Body of pancreas (tissue), 4 donors: Measurements from ENCODE around the gene IFNGR1. TPM values are rescaled to one million over a fixed set of nuclear protein-coding genes. Genes with fewer than 3 reads are reported as not detected.

Source experiments
- ATAC-seq: fragments of 150-250 bp; one replicate; pipeline ENCODE4 v1.9.1; 2016
- DNase-seq, 4 donors: peaks; one replicate each; pipeline ENCODE4 v3.0.0-alpha.2; 2019
- H3K27ac ChIP-seq, 4 donors: fragments of 200-600 bp; sonication (generic); 1 replicate in 3 of 4; 2 replicates in 1 of 4; pipeline versions ENCODE4 v1.5.1 to v1.6.1; 2016 to 2019; ENCODE audit warnings: mild to moderate bottlenecking in 1 of 4, mixed read lengths in 1 of 4, moderate library complexity in 1 of 4
- H3K27me3 ChIP-seq, 2 donors: fragments of 200-600 bp; sonication (generic); one replicate each; pipeline ENCODE4 v1.6.0; 2016; ENCODE audit warnings: mild to moderate bottlenecking in 1 of 2
- H3K36me3 ChIP-seq, 2 donors: fragments of 200-600 bp; sonication (generic); replicated peaks in 1 of 2; 2 replicates each; pipeline ENCODE4 v1.5.1; 2016; ENCODE audit warnings: low read depth in 2 of 2; ENCODE audit not compliant: insufficient read depth in 1 of 2
- H3K4me1 ChIP-seq: fragments of 200-600 bp; sonication (generic); one replicate; pipeline ENCODE4 v1.6.0; 2016
- H3K4me3 ChIP-seq, 2 donors: fragments of 200-600 bp; sonication (generic); 1 replicate in 1 of 2; 2 replicates in 1 of 2; pipeline ENCODE4 v1.5.1; 2016 to 2019
- H3K9me3 ChIP-seq, 3 donors: fragments of 200-600 bp; sonication (generic); 1 replicate in 2 of 3; 2 replicates in 1 of 3; pipeline ENCODE4 v1.5.1; 2016
- CTCF ChIP-seq, 7 experiments: fragments of 450-650 bp in 4 of 7; fragments of 200-600 bp in 3 of 7; sonication (generic) in 3 of 7; IDR thresholded peaks; one replicate each; pipeline ENCODE4 v1.5.1; 2016 to 2019; ENCODE audit warnings: antibody characterized with exemption in 7 of 7
- POLR2A ChIP-seq, 3 donors: fragments of 450-650 bp; IDR thresholded peaks; one replicate each; pipeline ENCODE4 v1.6.1; 2016; ENCODE audit warnings: antibody characterized with exemption in 3 of 3, mild to moderate bottlenecking in 2 of 3
- WGBS, 2 donors: methylation state at CpG; one replicate each; pipeline ENCODE4 v1.1.5; 2017; 5-methylcytosine and 5-hydroxymethylcytosine counted together
- intact Hi-C: fragments of 100-400 bp; cut with DNase I; formaldehyde crosslinking; loops from one replicate; pipeline ENCODE4 v1.15.1; 2023
- total RNA-seq, 2 donors: library from RNA; depleted of rRNA; stranded (reverse); fragments of >200 nt; gene quantifications; one replicate each; pipeline ENCODE4 v1.1.0, GENCODE V29; 2016

IFNGR1 gene
- total RNA-seq, 2 donors from 2014 or later: 12.9 to 36.6 TPM

GRCh38 chr6:137171053-137171374, 48.2 kb downstream of the IFNGR1 start:
- ATAC-seq: no peak
- intact Hi-C loops: no loop called here
- no peak for DNase-seq
- Histone ChIP-seq H3K9me3 (no peaks in the 10 kb centered on the region), H3K4me3 (no peak overlapping the region), H3K36me3 (no peaks in the 10 kb centered on the region), H3K4me1 (no peaks in the 10 kb centered on the region), H3K27ac (no peak overlapping the region), H3K27me3 (no peaks in the 10 kb centered on the region)
- TF ChIP-seq POLR2A (IDR thresholded peaks at IDR 0.05) (no peak), CTCF (IDR thresholded peaks at IDR 0.05) (no peak)
- 72 to 86% methylated on average over 1 of the region's 1 CpG for WGBS, 2 donors

- no peak overlapping the region for H3K4me3 ChIP-seq
- no peak overlapping the region for H3K27ac ChIP-seq
- no peaks in the 10 kb centered on the region for H3K4me1 ChIP-seq
- no peaks in the 10 kb centered on the region for H3K9me3 ChIP-seq
- no peak for ATAC-seq
- WGBS, 2 donors: 81 to 85% methylated on average over 13 of the region's 13 CpGs
- intact Hi-C loops: no loop called here
- no peaks in the 10 kb centered on the region for H3K36me3 ChIP-seq
- TF ChIP-seq CTCF (IDR thresholded peaks at IDR 0.05) (no peak), POLR2A (IDR thresholded peaks at IDR 0.05) (no peak)
- DNase-seq: no peak
- no peaks in the 10 kb centered on the region for H3K27me3 ChIP-seq
Measured at GRCh38 chr6:137170266-137171052, 48.7 kb downstream of the IFNGR1 start.

- Histone ChIP-seq H3K36me3 (no peaks in the 10 kb centered on the region), H3K9me3 (no peaks in the 10 kb centered on the region), H3K27me3 (no peaks in the 10 kb centered on the region), H3K27ac (no peak overlapping the region), H3K4me1 (no peaks in the 10 kb centered on the region), H3K4me3 (no peak overlapping the region)
- ATAC-seq (no peak), DNase-seq (no peak)
- 83 to 98% methylated on average over 3 to 4 of the region's 4 CpGs for WGBS, 2 donors
- intact Hi-C loops: loop anchor here (5.0 kb wide), 1 partner anchor 76 kb away; no protein-coding TSS in a partner anchor
- TF ChIP-seq POLR2A (IDR thresholded peaks at IDR 0.05) (no peak), CTCF (IDR thresholded peaks at IDR 0.05) (no peak)
Measured at GRCh38 chr6:137167702-137168377, 51.3 kb downstream of the IFNGR1 start.

- Histone ChIP-seq H3K4me1 (no peaks in the 10 kb centered on the region), H3K4me3 (no peak overlapping the region), H3K27me3 (no peaks in the 10 kb centered on the region), H3K27ac (no peak overlapping the region), H3K36me3 (no peaks in the 10 kb centered on the region), H3K9me3 (no peaks in the 10 kb centered on the region)
- TF ChIP-seq CTCF (IDR thresholded peaks at IDR 0.05): no peak
- no peak for TF ChIP-seq POLR2A (IDR thresholded peaks at IDR 0.05)
- DNase-seq: no peak
- no peak for ATAC-seq
- 64 to 68% methylated on average over 8 of the region's 8 CpGs for WGBS, 2 donors
- intact Hi-C loops: loop anchor here (5.0 kb wide), 1 partner anchor 74 kb away; no protein-coding TSS in a partner anchor
Measured at GRCh38 chr6:137166247-137167098, 52.7 kb downstream of the IFNGR1 start.
